Gastroesophageal sphincter (tissue), 4 donors: ENCODE data around the gene YDJC. TPM values are rescaled to one million over a fixed set of nuclear protein-coding genes. Genes with fewer than 3 reads are reported as not detected.
"Not testable (repeated sequence)": the region's sequence is repeated elsewhere in the genome, so short reads cannot be mapped to it uniquely, and the experiment has no call there.

Source experiments
- ATAC-seq: fragments of 150-250 bp; one replicate; pipeline ENCODE4 v1.9.1; 2016; ENCODE audit warnings: mild to moderate bottlenecking, moderate library complexity
- H3K27ac ChIP-seq, 4 donors: fragments of 200-600 bp; sonication (generic) in 3 of 4; 1 replicate in 3 of 4; 2 replicates in 1 of 4; pipeline ENCODE4 v1.5.1; 2016 to 2019
- H3K27me3 ChIP-seq: fragments of 200-600 bp; sonication (generic); one replicate; pipeline ENCODE4 v1.5.1; 2019
- H3K36me3 ChIP-seq, 2 donors: fragments of 200-600 bp; sonication (generic); one replicate each; pipeline ENCODE4 v1.5.1; 2019; ENCODE audit warnings: control low read depth in 1 of 2
- H3K4me1 ChIP-seq, 3 donors: fragments of 200-600 bp; sonication (generic); 1 replicate in 2 of 3; 2 replicates in 1 of 3; pipeline ENCODE4 v1.5.1; 2016 to 2019; ENCODE audit warnings: control low read depth in 2 of 3
- H3K4me3 ChIP-seq, 2 donors: fragments of 200-600 bp; sonication (generic); one replicate each; pipeline ENCODE4 v1.5.1; 2019; ENCODE audit warnings: mild to moderate bottlenecking in 1 of 2, moderate library complexity in 1 of 2
- H3K9me3 ChIP-seq, 3 donors: fragments of 200-600 bp; sonication (generic); one replicate each; pipeline ENCODE4 v1.5.1; 2017 to 2019; ENCODE audit warnings: control low read depth in 2 of 3
- EP300 ChIP-seq: sonication (generic); formaldehyde crosslinking; IDR thresholded peaks from one replicate; pipeline ENCODE4 v1.6.1; 2017; ENCODE audit warnings: antibody characterized with exemption, mild to moderate bottlenecking
- POLR2A ChIP-seq, 2 donors: fragments of 450-650 bp; IDR thresholded peaks; one replicate each; pipeline ENCODE4 v1.6.1; 2017; ENCODE audit warnings: antibody characterized with exemption in 2 of 2, mild to moderate bottlenecking in 2 of 2, moderate library complexity in 1 of 2
- POLR2AphosphoS5 ChIP-seq: sonication (generic); formaldehyde crosslinking; IDR thresholded peaks from one replicate; pipeline ENCODE4 v1.6.1; 2017; ENCODE audit warnings: antibody characterized with exemption
- WGBS, 2 donors: methylation state at CpG; one replicate each; pipeline ENCODE4 v1.1.5; 2018; ENCODE audit warnings: low coverage in 1 of 2; 5-methylcytosine and 5-hydroxymethylcytosine counted together
- total RNA-seq, 4 donors: library from RNA; depleted of rRNA; stranded (reverse); fragments of >200 nt; gene quantifications; one replicate each; pipeline ENCODE4 v1.1.0, GENCODE V29; 2016
- TF ChIP-seq, protein P1 (sequence below), 4 experiments: fragments of 200-600 bp in 2 of 4; fragments of 450-650 bp in 2 of 4; sonication (generic) in 1 of 4; IDR thresholded peaks; one replicate each; pipeline ENCODE4 v1.5.1; 2017 to 2019; ENCODE audit warnings: antibody characterized with exemption in 4 of 4, mild to moderate bottlenecking in 2 of 4, moderate library complexity in 2 of 4

Gene YDJC
- total RNA-seq, 4 donors from 2014 or later: 13.1 to 23.6 (median 22.1) TPM

DNA sequence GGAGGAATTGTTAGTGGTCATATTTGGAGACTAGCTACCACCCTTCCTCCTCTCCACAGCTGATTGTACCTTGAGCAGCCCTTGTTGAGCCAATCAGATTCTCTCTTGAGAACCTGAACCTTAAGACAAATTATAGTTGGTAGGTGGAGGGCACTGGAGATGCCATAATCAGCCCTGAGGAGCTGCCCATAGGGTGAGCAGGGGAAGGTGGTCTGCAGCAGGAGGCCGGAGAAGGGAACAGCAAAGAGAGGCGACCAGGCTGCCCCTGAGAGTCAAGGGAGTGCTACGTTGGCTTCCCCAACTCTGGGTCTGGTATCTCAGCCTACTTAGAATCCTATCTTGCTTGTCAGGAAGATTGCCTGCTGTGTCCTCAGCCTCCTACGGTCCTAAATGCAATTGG lies 9.5 kb upstream of the YDJC start:
- no peak for ATAC-seq
- Histone ChIP-seq H3K36me3 (peaks cover 0 to 5% of the 10 kb centered on the region in 2 donors), H3K27ac (no peak overlapping the region), H3K27me3 (no peaks in the 10 kb centered on the region), H3K4me1 (peaks cover 0 to 25% (median 18%) of the 10 kb centered on the region in 3 donors), H3K9me3 (no peaks in the 10 kb centered on the region), H3K4me3 (no peak overlapping the region)
- WGBS, 2 donors: 59% methylated on average over 4 of the region's 4 CpGs; no CpG with 5 or more reads in 1 of the 2 donors
- TF ChIP-seq EP300 (no peak), POLR2AphosphoS5 (no peak), POLR2A (IDR thresholded peaks at IDR 0.05) (no peak)
- TF ChIP-seq, protein P1, sequence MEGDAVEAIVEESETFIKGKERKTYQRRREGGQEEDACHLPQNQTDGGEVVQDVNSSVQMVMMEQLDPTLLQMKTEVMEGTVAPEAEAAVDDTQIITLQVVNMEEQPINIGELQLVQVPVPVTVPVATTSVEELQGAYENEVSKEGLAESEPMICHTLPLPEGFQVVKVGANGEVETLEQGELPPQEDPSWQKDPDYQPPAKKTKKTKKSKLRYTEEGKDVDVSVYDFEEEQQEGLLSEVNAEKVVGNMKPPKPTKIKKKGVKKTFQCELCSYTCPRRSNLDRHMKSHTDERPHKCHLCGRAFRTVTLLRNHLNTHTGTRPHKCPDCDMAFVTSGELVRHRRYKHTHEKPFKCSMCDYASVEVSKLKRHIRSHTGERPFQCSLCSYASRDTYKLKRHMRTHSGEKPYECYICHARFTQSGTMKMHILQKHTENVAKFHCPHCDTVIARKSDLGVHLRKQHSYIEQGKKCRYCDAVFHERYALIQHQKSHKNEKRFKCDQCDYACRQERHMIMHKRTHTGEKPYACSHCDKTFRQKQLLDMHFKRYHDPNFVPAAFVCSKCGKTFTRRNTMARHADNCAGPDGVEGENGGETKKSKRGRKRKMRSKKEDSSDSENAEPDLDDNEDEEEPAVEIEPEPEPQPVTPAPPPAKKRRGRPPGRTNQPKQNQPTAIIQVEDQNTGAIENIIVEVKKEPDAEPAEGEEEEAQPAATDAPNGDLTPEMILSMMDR (IDR thresholded peaks at IDR 0.05): no peak

- H3K36me3 ChIP-seq, H3K27ac ChIP-seq, H3K9me3 ChIP-seq, ATAC-seq, H3K27me3 ChIP-seq, H3K4me3 ChIP-seq: not testable (repeated sequence)
- peaks cover 0 to 12% (median 7%) of the 10 kb centered on the region in 3 donors for H3K4me1 ChIP-seq
- WGBS, 2 donors: 80 to 88% methylated on average over 1 to 2 of the region's 2 CpGs
Observed at GRCh38 chr22:21637450-21637849, 7.6 kb upstream of the YDJC start.

DNA sequence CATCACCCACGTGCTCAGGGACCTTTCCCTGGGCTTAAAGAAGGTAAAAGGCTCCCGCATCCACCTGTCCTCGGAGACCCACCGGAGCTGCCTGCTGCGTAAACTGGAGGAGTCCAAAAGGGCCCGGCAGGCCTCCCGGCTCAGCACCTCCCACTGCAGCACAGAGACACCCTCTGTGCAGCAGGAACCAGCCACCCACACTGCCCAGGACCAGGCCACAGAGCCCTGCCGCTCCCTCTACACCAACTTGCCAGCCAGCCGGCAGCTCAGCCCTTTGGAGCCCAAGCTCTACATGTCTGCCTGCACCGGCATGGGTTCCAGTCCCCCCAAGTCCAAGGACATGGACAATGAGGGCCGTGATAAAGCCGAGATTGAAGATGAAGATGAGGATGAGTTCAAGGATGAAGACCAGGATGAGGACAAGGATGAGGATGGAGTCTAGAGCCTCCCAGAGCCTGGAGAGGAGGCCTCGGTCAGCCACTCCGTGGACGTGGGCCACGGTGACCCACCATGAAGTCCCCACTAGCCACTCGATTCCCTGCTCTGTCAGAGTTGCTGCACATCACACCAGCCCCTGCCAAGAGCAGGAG lies 6.9 kb upstream of the YDJC start:
- no peaks in the 10 kb centered on the region for H3K36me3 ChIP-seq
- no peaks in the 10 kb centered on the region for H3K9me3 ChIP-seq
- H3K27ac ChIP-seq: no peak overlapping the region
- peaks cover 0 to 8% (median 7%) of the 10 kb centered on the region in 3 donors for H3K4me1 ChIP-seq
- no peak overlapping the region for H3K4me3 ChIP-seq
- TF ChIP-seq POLR2AphosphoS5: no peak
- TF ChIP-seq POLR2A (IDR thresholded peaks at IDR 0.05): no peak
- no peak for TF ChIP-seq EP300
- TF ChIP-seq, protein P1 (IDR thresholded peaks at IDR 0.05): no peak
- H3K27me3 ChIP-seq: no peaks in the 10 kb centered on the region
- no peak for ATAC-seq
- WGBS, 2 donors: 100% methylated on average over 1 of the region's 17 CpGs; no CpG with 5 or more reads in 1 of the 2 donors

DNA sequence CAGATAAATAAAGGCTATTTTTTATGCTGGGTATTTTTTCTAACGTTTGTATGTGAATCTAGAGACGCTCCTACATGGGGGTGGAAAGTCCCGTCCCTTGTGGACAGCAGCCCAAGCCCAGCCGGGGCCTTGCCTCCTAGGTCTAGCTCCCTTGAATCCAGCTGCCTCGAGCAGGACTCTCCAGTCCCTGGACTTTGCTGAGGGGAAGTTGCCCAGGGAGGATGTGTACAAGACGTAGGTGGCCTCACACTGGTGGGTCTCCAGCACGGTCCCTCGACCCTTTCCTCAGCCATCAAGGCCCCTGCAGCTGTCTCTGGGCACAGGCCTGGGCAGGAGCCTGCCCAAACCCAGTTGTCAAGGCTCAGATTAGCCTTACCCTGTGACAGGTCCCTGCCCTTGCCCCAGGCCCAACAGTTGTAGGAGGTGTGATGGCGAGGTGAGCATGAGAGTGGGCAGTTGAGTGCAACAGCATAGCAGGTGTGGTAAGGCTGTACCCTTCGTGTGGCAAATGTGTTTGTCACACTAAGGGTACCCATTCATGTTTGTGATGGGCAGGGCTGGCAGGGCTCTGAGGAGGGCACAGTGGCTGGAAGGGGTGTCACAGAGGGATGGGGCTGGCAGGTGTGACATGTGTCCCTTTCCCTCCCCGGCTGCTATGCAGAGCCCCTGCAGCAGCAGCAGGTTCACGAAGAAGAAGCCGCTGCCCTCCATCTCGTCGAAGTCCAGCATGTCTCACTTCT lies 6.1 kb upstream of the YDJC start:
- H3K9me3 ChIP-seq: no peaks in the 10 kb centered on the region
- H3K27me3 ChIP-seq: no peaks in the 10 kb centered on the region
- 20% methylated on average over 1 of the region's 15 CpGs; no CpG with 5 or more reads in 1 of the 2 donors for WGBS, 2 donors
- no peak overlapping the region for H3K27ac ChIP-seq
- TF ChIP-seq POLR2A (IDR thresholded peaks at IDR 0.05) (no peak), POLR2AphosphoS5 (no peak), EP300 (no peak)
- TF ChIP-seq, protein P1 (IDR thresholded peaks at IDR 0.05): no peak
- no peaks in the 10 kb centered on the region for H3K4me1 ChIP-seq
- no peak for ATAC-seq
- no peak overlapping the region for H3K4me3 ChIP-seq
- H3K36me3 ChIP-seq: no peaks in the 10 kb centered on the region

GRCh38 chr22:21634844-21635243 lies 5.0 kb upstream of the YDJC start:
- H3K27ac ChIP-seq: no peak overlapping the region
- ATAC-seq: no peak
- 53% methylated on average over 4 of the region's 19 CpGs; no CpG with 5 or more reads in 1 of the 2 donors for WGBS, 2 donors
- TF ChIP-seq POLR2AphosphoS5 (no peak), POLR2A (IDR thresholded peaks at IDR 0.05) (no peak), EP300 (no peak)
- TF ChIP-seq, protein P1 (IDR thresholded peaks at IDR 0.05): no peak
- no peaks in the 10 kb centered on the region for H3K27me3 ChIP-seq
- no peaks in the 10 kb centered on the region for H3K36me3 ChIP-seq
- peaks cover 0 to 5% (median 2%) of the 10 kb centered on the region in 3 donors for H3K4me1 ChIP-seq
- H3K4me3 ChIP-seq: no peak overlapping the region
- no peaks in the 10 kb centered on the region for H3K9me3 ChIP-seq
